Immature natural killer cell (primary cell): ENCODE data around the gene GRAMD4. TPM values are rescaled to one million over a fixed set of nuclear protein-coding genes. Genes with fewer than 3 reads are reported as not detected.
A peak's percentile ranks its signal among the peaks of the same experiment; 100 is the strongest.

ENCODE experiments used
- DNase-seq, 3 donors: peaks; one replicate each; pipeline ENCODE4 v3.0.0; 2022; ENCODE audit warnings: mixed read lengths in 1 of 3
- H3K27ac Mint-ChIP-seq, 6 donors: one replicate each; pipeline ENCODE4 v1.8.0; 2020; ENCODE audit warnings: mixed read lengths in 6 of 6, mild to moderate bottlenecking in 5 of 6, inconsistent platforms in 4 of 6, moderate library complexity in 3 of 6
- H3K27me3 Mint-ChIP-seq, 3 donors: one replicate each; pipeline ENCODE4 v1.8.0; 2020 to 2021; ENCODE audit warnings: low read depth in 3 of 3, mild to moderate bottlenecking in 3 of 3, mixed read lengths in 3 of 3, moderate library complexity in 3 of 3, inconsistent platforms in 1 of 3
- H3K36me3 Mint-ChIP-seq, 3 donors: one replicate each; pipeline ENCODE4 v1.8.0; 2020; ENCODE audit warnings: mixed read lengths in 3 of 3, inconsistent platforms in 2 of 3, mild to moderate bottlenecking in 2 of 3
- H3K4me1 Mint-ChIP-seq, 2 donors: one replicate each; pipeline ENCODE4 v1.8.0; 2020; ENCODE audit warnings: inconsistent platforms in 2 of 2, mild to moderate bottlenecking in 2 of 2, mixed read lengths in 2 of 2, moderate library complexity in 1 of 2
- H3K4me3 Mint-ChIP-seq, 5 donors: one replicate each; pipeline ENCODE4 v1.8.0; 2020; ENCODE audit warnings: mild to moderate bottlenecking in 5 of 5, mixed read lengths in 5 of 5, inconsistent platforms in 3 of 5, moderate library complexity in 3 of 5
- H3K9me3 Mint-ChIP-seq, 6 donors: one replicate each; pipeline ENCODE4 v1.8.0; 2020; ENCODE audit warnings: mild to moderate bottlenecking in 6 of 6, mixed read lengths in 6 of 6, inconsistent platforms in 4 of 6, moderate library complexity in 3 of 6
- polyA plus RNA-seq, 3 donors: library from polyadenylated mRNA; unstranded; fragments of 300-500 nt; fragmentation: Illumina TruSeq; gene quantifications; one replicate each; pipeline ENCODE4 v1.2.3, GENCODE V29; 2021

The GRAMD4 gene
- polyA plus RNA-seq, 3 donors from 2014 or later, result 3.5 to 23.0 (median 4.1) TPM

GRCh38 chr22:46707305-46707704 is 87.1 kb downstream of the GRAMD4 start:
- Mint-ChIP-seq H3K4me3 (no peak overlapping the region), H3K4me1 (peaks cover 0 to 3% of the 10 kb centered on the region in 2 donors), H3K27me3 (peaks cover 0 to 4% (median 2%) of the 10 kb centered on the region in 3 donors), H3K27ac (no peak overlapping the region), H3K36me3 (peaks cover 24 to 50% (median 34%) of the 10 kb centered on the region in 3 donors), H3K9me3 (no peaks in the 10 kb centered on the region)
- DNase-seq, result no peak

- Mint-ChIP-seq H3K27ac (peak overlapping the region in 2 of 6 donors; percentile 19 to 57), H3K36me3 (peaks cover 24 to 48% (median 37%) of the 10 kb centered on the region in 3 donors), H3K4me1 (peaks cover 0 to 3% of the 10 kb centered on the region in 2 donors), H3K27me3 (peaks cover 0 to 4% (median 2%) of the 10 kb centered on the region in 3 donors), H3K4me3 (no peak overlapping the region), H3K9me3 (no peaks in the 10 kb centered on the region)
- DNase-seq, result no peak
Observed at GRCh38 chr22:46707827-46708570, 87.8 kb downstream of the GRAMD4 start.

GRCh38 chr22:46708766-46709330 is 88.7 kb downstream of the GRAMD4 start:
- Mint-ChIP-seq H3K27ac (no peak overlapping the region), H3K36me3 (peaks cover 24 to 47% (median 37%) of the 10 kb centered on the region in 3 donors), H3K27me3 (peaks cover 0 to 4% (median 2%) of the 10 kb centered on the region in 3 donors), H3K4me3 (no peak overlapping the region), H3K4me1 (peaks cover 0 to 3% of the 10 kb centered on the region in 2 donors), H3K9me3 (no peaks in the 10 kb centered on the region)
- DNase-seq, result no peak

- Mint-ChIP-seq H3K36me3 (peaks cover 22 to 51% (median 36%) of the 10 kb centered on the region in 3 donors), H3K4me3 (no peak overlapping the region), H3K27me3 (peaks cover 0 to 4% (median 2%) of the 10 kb centered on the region in 3 donors), H3K27ac (no peak overlapping the region), H3K4me1 (peaks cover 8 to 9% of the 10 kb centered on the region in 2 donors), H3K9me3 (no peaks in the 10 kb centered on the region)
- no peak for DNase-seq
Observed at GRCh38 chr22:46710806-46711205, 90.6 kb downstream of the GRAMD4 start.

GRCh38 chr22:46712288-46712687 is 92.1 kb downstream of the GRAMD4 start:
- peaks cover 7 to 8% of the 10 kb centered on the region in 2 donors for H3K4me1 Mint-ChIP-seq
- DNase-seq, result no peak
- H3K4me3 Mint-ChIP-seq, result no peak overlapping the region
- H3K9me3 Mint-ChIP-seq, result no peaks in the 10 kb centered on the region
- peak overlapping the region in 2 of 6 donors; percentile 16 to 29 for H3K27ac Mint-ChIP-seq
- H3K36me3 Mint-ChIP-seq, result peaks cover 18 to 44% (median 29%) of the 10 kb centered on the region in 3 donors
- H3K27me3 Mint-ChIP-seq, result peaks cover 0 to 4% (median 0%) of the 10 kb centered on the region in 3 donors

- H3K27ac Mint-ChIP-seq, result peak overlapping the region in 4 of 6 donors; percentile 18 to 57 (median 44)
- peaks cover 21 to 42% (median 24%) of the 10 kb centered on the region in 3 donors for H3K36me3 Mint-ChIP-seq
- no peaks in the 10 kb centered on the region for H3K27me3 Mint-ChIP-seq
- H3K9me3 Mint-ChIP-seq, result no peaks in the 10 kb centered on the region
- H3K4me3 Mint-ChIP-seq, result no peak overlapping the region
- no peak for DNase-seq
- H3K4me1 Mint-ChIP-seq, result peaks cover 8% of the 10 kb centered on the region in 2 donors
Observed at GRCh38 chr22:46714550-46714949, 94.4 kb downstream of the GRAMD4 start.

GRCh38 chr22:46719921-46720320 is 99.7 kb downstream of the GRAMD4 start:
- Mint-ChIP-seq H3K4me3 (no peak overlapping the region), H3K4me1 (peaks cover 10 to 13% of the 10 kb centered on the region in 2 donors), H3K9me3 (no peaks in the 10 kb centered on the region), H3K36me3 (peaks cover 8 to 30% (median 8%) of the 10 kb centered on the region in 3 donors), H3K27ac (peak overlapping the region in 1 of 6 donors; percentile 5), H3K27me3 (peaks cover 0 to 5% (median 4%) of the 10 kb centered on the region in 3 donors)
- DNase-seq, result no peak

- Mint-ChIP-seq H3K4me1 (peaks cover 23% of the 10 kb centered on the region in 2 donors), H3K4me3 (no peak overlapping the region), H3K9me3 (no peaks in the 10 kb centered on the region), H3K27me3 (peaks cover 0 to 5% (median 4%) of the 10 kb centered on the region in 3 donors), H3K27ac (peak overlapping the region in 3 of 6 donors; percentile 40 to 58 (median 46)), H3K36me3 (peaks cover 5 to 25% (median 8%) of the 10 kb centered on the region in 3 donors)
- DNase-seq, result no peak
Observed at GRCh38 chr22:46721501-46722085, 101.4 kb downstream of the GRAMD4 start.

GRCh38 chr22:46723882-46724281 is 103.7 kb downstream of the GRAMD4 start:
- H3K27ac Mint-ChIP-seq, result peak overlapping the region in 2 of 6 donors; percentile 25 to 74
- peaks cover 0 to 5% (median 4%) of the 10 kb centered on the region in 3 donors for H3K27me3 Mint-ChIP-seq
- DNase-seq, result no peak
- H3K4me3 Mint-ChIP-seq, result no peak overlapping the region
- peaks cover 33 to 37% of the 10 kb centered on the region in 2 donors for H3K4me1 Mint-ChIP-seq
- H3K9me3 Mint-ChIP-seq, result no peaks in the 10 kb centered on the region
- H3K36me3 Mint-ChIP-seq, result peaks cover 0 to 12% (median 4%) of the 10 kb centered on the region in 3 donors

GRCh38 chr22:46725096-46725495 is 104.9 kb downstream of the GRAMD4 start:
- DNase-seq, result no peak
- H3K9me3 Mint-ChIP-seq, result no peaks in the 10 kb centered on the region
- H3K27me3 Mint-ChIP-seq, result peaks cover 0 to 5% (median 2%) of the 10 kb centered on the region in 3 donors
- peaks cover 36 to 45% of the 10 kb centered on the region in 2 donors for H3K4me1 Mint-ChIP-seq
- no peak overlapping the region for H3K4me3 Mint-ChIP-seq
- peaks cover 0 to 7% (median under 1%) of the 10 kb centered on the region in 3 donors for H3K36me3 Mint-ChIP-seq
- H3K27ac Mint-ChIP-seq, result peak overlapping the region in 1 of 6 donors; percentile 34

- Mint-ChIP-seq H3K27me3 (peaks cover 0 to 5% (median 2%) of the 10 kb centered on the region in 3 donors), H3K4me1 (peaks cover 44 to 57% of the 10 kb centered on the region in 2 donors), H3K9me3 (no peaks in the 10 kb centered on the region), H3K36me3 (peaks cover 0 to 7% (median 0%) of the 10 kb centered on the region in 3 donors), H3K4me3 (peak overlapping the region in 1 of 5 donors; percentile 17), H3K27ac (peak overlapping the region in 5 of 6 donors; percentile 49 to 81 (median 62))
- no peak for DNase-seq
Observed at GRCh38 chr22:46726066-46726985, 106.1 kb downstream of the GRAMD4 start.

GRCh38 chr22:46726986-46727317 is 106.8 kb downstream of the GRAMD4 start:
- no peak for DNase-seq
- H3K9me3 Mint-ChIP-seq, result no peaks in the 10 kb centered on the region
- peak overlapping the region in 2 of 5 donors; percentile 17 to 29 for H3K4me3 Mint-ChIP-seq
- peaks cover 0 to 10% (median 0%) of the 10 kb centered on the region in 3 donors for H3K36me3 Mint-ChIP-seq
- H3K4me1 Mint-ChIP-seq, result peaks cover 48 to 64% of the 10 kb centered on the region in 2 donors
- peak overlapping the region in 5 of 6 donors; percentile 49 to 81 (median 62) for H3K27ac Mint-ChIP-seq
- H3K27me3 Mint-ChIP-seq, result peaks cover 1 to 5% (median 2%) of the 10 kb centered on the region in 3 donors
